HL-60 (cell line): ENCODE results near the gene SH3RF3.
A peak's percentile ranks its signal among the peaks of the same experiment; 100 is the strongest.

Experiments used
- DNase-seq, 2 experiments: peaks; one replicate each; pipeline ENCODE4 v3.0.0-alpha.2; 2010 to 2020; ENCODE audit warnings: low read depth in 1 of 2, low spot score in 1 of 2
- H3K27ac ChIP-seq: fragments of 250-450 bp; sonication (Bioruptor Pico); replicated peaks from 2 replicates; pipeline ENCODE4 v1.5.1; 2020; ENCODE audit warnings: mild to moderate bottlenecking, moderate library complexity
- H3K27me3 ChIP-seq: fragments of 250-450 bp; sonication (Bioruptor Pico); 2 replicates; pipeline ENCODE4 v1.5.1; 2021; ENCODE audit warnings: mild to moderate bottlenecking, moderate library complexity; ENCODE audit not compliant: insufficient read depth, poor library complexity, severe bottlenecking
- H3K4me3 ChIP-seq: replicated peaks from 2 replicates; pipeline ENCODE4 v1.5.1; 2011; ENCODE audit warnings: mild to moderate bottlenecking, control low read depth, low read length; ENCODE audit not compliant: insufficient read depth
- GABPA ChIP-seq: IDR thresholded peaks from 2 replicates; pipeline ENCODE4 v1.6.1; 2012; ENCODE audit warnings: low read depth
- POLR2AphosphoS5 ChIP-seq: IDR thresholded peaks from 2 replicates; pipeline ENCODE4 v1.6.1; 2012; ENCODE audit warnings: low read depth
- SPI1 ChIP-seq: IDR thresholded peaks from 2 replicates; pipeline ENCODE4 v1.6.1; 2012; ENCODE audit warnings: low read depth, mild to moderate bottlenecking, borderline replicate concordance
- TF ChIP-seq, protein P1 (sequence below): IDR thresholded peaks from one replicate; pipeline ENCODE4 v1.5.1; 2011; ENCODE audit warnings: low read length, control low read depth, inconsistent platforms; ENCODE audit not compliant: insufficient read depth
- TF ChIP-seq, protein P2 (sequence below): IDR thresholded peaks from 2 replicates; pipeline ENCODE4 v1.6.1; 2012; ENCODE audit warnings: low read depth; ENCODE audit not compliant: insufficient replicate concordance

Gene SH3RF3

DNA sequence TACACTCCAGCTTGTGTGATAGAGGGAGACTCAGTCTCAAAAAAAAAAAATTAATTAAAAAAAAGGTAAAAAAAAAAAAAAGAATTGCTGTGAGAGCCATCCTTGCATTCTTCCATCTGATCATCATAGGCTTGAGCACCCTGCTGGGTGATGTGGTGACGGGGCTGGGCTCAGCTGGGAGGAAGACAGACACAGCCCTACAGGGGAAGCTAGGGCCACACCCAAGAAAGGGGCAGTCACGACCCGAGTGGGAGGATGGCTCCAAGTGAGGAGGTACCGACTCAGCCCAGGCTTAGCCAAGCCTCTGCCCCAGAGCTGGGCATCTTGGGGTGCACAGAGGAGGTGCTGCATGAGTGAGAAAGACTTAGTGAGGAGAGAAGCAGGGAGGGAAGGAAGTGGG is 165.5 kb downstream of the SH3RF3 start:
- Histone ChIP-seq H3K27ac (no peak overlapping the region), H3K27me3 (peaks cover 2% of the 10 kb centered on the region), H3K4me3 (no peak overlapping the region)
- TF ChIP-seq, protein P1, sequence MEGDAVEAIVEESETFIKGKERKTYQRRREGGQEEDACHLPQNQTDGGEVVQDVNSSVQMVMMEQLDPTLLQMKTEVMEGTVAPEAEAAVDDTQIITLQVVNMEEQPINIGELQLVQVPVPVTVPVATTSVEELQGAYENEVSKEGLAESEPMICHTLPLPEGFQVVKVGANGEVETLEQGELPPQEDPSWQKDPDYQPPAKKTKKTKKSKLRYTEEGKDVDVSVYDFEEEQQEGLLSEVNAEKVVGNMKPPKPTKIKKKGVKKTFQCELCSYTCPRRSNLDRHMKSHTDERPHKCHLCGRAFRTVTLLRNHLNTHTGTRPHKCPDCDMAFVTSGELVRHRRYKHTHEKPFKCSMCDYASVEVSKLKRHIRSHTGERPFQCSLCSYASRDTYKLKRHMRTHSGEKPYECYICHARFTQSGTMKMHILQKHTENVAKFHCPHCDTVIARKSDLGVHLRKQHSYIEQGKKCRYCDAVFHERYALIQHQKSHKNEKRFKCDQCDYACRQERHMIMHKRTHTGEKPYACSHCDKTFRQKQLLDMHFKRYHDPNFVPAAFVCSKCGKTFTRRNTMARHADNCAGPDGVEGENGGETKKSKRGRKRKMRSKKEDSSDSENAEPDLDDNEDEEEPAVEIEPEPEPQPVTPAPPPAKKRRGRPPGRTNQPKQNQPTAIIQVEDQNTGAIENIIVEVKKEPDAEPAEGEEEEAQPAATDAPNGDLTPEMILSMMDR: no peak
- no peak for TF ChIP-seq POLR2AphosphoS5
- DNase-seq: no peak

DNA sequence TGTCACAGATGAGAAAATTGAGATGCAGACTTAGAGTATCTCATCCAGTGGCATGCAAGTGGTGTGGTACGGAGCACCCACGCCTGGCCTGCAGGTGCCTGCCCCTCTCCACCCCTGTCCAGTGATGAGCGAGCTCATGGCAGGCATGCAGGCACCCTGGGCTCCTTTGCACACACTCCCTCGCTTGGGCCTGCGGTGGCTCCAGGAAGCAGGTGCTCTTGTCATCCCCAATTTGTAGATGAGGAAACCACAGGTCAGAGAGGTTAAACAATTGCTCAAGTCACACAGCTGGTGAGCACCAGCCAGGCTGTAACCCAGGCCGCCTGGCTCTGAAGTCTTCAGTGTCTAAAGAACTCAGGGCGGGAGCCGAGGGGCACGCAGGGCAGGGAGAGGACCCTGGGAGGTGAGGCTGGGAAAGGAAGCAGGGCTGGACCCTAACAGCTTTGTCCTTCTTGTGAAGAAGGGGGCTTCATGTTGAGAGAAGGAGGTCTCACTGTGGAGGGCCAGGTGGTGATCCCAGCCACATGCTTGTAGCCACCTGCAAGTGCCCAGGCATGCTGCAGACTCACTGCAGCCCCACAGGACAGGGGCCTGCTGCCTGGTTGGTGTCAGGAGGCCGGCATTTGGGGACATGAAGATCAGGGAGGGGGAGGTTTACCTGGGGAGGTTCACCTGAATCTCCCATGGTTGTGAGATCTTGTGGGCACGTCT is 166.2 kb downstream of the SH3RF3 start:
- H3K27me3 ChIP-seq: no peaks in the 10 kb centered on the region
- H3K27ac ChIP-seq: peak overlapping the region; percentile 36; the same call in 1 of the 2 replicates
- no peak overlapping the region for H3K4me3 ChIP-seq
- peak; percentile 71 to 93 for DNase-seq
- TF ChIP-seq SPI1 (no peak), POLR2AphosphoS5 (peak; percentile 100), GABPA (peak; percentile 35; the same call in 1 of the 2 replicates)
- TF ChIP-seq, protein P1: no peak
- TF ChIP-seq, protein P2, sequence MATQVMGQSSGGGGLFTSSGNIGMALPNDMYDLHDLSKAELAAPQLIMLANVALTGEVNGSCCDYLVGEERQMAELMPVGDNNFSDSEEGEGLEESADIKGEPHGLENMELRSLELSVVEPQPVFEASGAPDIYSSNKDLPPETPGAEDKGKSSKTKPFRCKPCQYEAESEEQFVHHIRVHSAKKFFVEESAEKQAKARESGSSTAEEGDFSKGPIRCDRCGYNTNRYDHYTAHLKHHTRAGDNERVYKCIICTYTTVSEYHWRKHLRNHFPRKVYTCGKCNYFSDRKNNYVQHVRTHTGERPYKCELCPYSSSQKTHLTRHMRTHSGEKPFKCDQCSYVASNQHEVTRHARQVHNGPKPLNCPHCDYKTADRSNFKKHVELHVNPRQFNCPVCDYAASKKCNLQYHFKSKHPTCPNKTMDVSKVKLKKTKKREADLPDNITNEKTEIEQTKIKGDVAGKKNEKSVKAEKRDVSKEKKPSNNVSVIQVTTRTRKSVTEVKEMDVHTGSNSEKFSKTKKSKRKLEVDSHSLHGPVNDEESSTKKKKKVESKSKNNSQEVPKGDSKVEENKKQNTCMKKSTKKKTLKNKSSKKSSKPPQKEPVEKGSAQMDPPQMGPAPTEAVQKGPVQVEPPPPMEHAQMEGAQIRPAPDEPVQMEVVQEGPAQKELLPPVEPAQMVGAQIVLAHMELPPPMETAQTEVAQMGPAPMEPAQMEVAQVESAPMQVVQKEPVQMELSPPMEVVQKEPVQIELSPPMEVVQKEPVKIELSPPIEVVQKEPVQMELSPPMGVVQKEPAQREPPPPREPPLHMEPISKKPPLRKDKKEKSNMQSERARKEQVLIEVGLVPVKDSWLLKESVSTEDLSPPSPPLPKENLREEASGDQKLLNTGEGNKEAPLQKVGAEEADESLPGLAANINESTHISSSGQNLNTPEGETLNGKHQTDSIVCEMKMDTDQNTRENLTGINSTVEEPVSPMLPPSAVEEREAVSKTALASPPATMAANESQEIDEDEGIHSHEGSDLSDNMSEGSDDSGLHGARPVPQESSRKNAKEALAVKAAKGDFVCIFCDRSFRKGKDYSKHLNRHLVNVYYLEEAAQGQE: no peak

DNA sequence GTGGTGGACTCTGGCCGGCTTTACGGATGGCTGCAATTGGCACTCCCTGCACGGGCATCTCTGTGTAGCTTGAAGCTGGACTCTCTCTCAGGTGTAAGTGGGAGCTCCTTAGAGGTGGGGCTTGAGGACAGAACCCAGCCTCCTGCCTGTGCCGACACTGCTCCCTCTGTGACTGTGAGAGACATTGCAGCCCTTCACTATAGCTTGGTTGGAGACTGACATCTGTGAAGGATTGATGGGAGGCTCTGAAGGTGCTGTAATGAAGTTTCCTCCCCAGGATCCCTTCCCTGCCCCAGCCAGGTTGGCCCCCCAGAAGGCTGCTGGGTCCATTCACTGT is 166.7 kb downstream of the SH3RF3 start:
- Histone ChIP-seq H3K27me3 (no peaks in the 10 kb centered on the region), H3K27ac (peak overlapping the region; percentile 36; the same call in 1 of the 2 replicates), H3K4me3 (no peak overlapping the region)
- DNase-seq: peak in 1 of 2 experiments; percentile 25
- TF ChIP-seq, protein P2: no peak
- TF ChIP-seq GABPA (no peak), SPI1 (no peak), POLR2AphosphoS5 (no peak)
- TF ChIP-seq, protein P1: no peak
